WI38 (cell line): ENCODE measurements around the gene NDUFB8.

ENCODE experiments used
- H3K4me3 ChIP-seq: 2 replicates; pipeline ENCODE4 v1.5.1; 2011; ENCODE audit warnings: low read depth, mild to moderate bottlenecking, control low read depth, low read length
- TF ChIP-seq, protein P1 (sequence below): IDR thresholded peaks from 2 replicates; pipeline ENCODE4 v1.5.1; 2012; ENCODE audit warnings: low read depth, mild to moderate bottlenecking, control low read depth, low read length

The NDUFB8 gene

DNA sequence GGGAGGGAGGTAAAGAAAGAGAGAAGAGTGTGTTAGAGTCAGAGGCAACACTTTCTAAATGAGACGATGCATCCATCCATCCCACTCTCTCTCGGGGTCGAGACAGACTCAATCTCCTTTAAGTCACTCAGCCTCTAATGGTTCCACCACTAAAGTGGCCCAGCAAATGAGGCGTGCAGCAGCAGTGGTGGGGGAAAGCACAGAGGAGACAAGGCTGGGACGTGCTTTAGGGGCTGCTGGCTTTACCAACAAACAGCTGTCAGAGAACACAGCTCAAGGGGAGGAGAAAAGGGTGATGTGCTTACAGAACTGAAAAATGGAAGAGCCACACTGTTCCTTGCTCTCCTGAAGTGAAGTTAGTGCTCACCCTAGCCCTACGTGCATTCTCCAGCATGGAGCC is 5.5 kb downstream of the NDUFB8 start:
- TF ChIP-seq, protein P1, sequence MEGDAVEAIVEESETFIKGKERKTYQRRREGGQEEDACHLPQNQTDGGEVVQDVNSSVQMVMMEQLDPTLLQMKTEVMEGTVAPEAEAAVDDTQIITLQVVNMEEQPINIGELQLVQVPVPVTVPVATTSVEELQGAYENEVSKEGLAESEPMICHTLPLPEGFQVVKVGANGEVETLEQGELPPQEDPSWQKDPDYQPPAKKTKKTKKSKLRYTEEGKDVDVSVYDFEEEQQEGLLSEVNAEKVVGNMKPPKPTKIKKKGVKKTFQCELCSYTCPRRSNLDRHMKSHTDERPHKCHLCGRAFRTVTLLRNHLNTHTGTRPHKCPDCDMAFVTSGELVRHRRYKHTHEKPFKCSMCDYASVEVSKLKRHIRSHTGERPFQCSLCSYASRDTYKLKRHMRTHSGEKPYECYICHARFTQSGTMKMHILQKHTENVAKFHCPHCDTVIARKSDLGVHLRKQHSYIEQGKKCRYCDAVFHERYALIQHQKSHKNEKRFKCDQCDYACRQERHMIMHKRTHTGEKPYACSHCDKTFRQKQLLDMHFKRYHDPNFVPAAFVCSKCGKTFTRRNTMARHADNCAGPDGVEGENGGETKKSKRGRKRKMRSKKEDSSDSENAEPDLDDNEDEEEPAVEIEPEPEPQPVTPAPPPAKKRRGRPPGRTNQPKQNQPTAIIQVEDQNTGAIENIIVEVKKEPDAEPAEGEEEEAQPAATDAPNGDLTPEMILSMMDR: no peak
- H3K4me3 ChIP-seq: no peak overlapping the region

DNA sequence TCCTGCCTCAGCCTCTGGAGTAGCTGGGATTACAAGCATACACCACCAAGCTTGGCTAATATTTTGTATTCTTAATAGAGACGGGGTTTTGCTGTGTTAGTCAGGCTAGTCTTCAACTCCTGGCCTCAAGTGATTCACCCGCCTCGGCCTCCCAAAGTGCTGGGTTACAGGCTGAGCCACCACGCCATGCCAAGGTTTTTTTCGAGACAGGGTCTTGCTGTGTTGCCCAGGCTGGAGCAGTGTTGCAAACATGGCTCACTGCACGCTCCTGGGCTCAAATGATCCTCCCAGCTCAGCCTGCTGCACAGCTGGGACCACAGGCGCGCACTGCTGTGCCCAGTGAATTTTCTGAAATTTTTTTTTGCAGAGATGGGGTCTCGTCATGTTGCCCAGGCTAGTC is 6.7 kb downstream of the NDUFB8 start:
- TF ChIP-seq, protein P1: no peak
- H3K4me3 ChIP-seq: no peak overlapping the region

DNA sequence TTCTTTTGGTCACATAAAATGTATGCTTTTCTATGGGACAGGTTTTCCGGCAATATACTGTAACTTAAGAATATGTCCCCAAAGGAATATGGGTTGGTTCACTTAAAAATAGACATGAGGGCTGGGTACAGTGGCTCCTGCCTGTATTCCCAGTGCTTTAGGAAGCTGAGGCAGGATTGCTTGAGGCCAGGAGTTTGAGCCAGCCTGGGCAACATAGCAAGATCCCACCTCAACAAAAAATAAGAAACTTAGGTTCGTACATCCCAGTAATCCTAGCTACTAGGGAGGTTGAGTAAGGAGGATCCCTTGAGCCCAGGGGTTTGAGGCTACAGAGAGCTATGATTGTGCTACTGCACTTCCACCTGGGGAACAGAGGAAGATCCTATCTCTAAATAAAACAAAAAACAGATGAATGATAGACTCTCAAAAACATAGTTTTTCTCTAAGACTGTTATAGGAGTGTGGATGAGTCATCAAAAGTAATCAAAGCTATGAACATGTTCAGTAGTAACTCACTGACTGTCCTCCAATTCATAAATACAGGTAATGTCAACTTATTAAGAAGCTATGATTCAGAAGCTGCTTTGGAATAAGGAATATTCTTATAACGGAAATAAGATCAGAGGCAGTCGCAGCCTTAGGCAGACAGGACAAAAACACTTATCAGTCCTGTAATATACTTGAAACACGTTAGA is 7.4 kb downstream of the NDUFB8 start:
- TF ChIP-seq, protein P1: no peak
- H3K4me3 ChIP-seq: no peak overlapping the region

DNA sequence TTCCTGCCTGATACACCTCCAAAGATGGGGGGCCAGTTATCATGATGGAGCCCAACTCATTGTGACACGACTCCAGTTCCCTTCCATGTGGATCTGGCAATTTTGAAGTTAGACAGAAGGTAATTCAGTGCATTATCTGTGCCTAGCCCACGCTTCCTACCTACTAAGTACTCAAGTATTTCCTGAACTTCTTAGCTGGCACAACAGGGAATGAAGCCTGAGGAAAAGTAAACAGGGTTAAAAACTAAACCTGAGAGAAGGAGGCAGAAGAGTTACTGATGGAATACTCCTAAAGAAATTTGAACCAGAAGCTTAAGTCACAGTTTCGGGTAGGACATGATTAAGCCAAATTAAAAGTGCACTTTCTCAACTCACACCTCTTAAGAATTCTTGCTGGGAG is 8.9 kb downstream of the NDUFB8 start:
- TF ChIP-seq, protein P1: no peak
- H3K4me3 ChIP-seq: no peak overlapping the region

DNA sequence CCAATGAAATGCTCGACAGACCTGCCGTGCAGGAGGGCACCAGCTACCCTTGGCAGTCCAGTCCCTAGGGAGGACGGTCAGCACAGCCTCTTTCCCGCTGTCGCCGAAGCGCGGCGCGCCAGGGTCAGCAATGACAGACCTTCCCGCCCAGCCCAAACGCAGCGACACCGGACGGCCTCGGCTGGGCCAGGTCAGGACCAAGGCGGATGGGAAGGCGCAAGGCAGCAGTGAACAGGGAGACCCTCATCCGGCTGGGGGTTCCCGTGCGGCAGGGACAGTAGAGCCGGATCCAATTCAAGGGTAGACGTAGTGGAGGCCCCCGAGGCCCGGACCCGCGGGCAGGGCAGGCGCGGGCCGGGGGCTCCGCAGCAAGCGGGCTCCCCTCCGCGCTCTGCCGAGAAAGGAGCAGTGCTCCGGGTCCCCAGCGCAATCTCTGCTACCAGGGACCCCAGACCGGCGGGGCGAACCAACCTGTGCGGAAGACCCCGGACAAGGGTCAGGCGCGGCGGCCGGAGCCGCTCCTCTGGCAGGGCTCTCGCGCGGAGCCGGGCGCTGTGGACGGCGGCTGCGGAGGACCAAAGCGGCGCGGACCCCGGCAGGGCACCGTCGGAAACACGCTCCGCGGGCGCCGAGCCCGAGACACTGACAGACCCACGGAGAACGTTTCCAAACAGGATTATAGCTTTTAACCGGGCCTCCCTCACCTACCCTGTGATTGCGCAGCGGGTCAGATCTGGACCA is 10.2 kb downstream of the NDUFB8 start, which contains the start of gene SEC31B:
TSS of gene SEC31B (minus strand) at position 551 of the 741 bp plus-strand sequence. CDS start 2,909 bp downstream, outside the sequence.
- TF ChIP-seq, protein P1: no peak
- peak within 1 kb of the TSS; percentile 31 for H3K4me3 ChIP-seq

DNA sequence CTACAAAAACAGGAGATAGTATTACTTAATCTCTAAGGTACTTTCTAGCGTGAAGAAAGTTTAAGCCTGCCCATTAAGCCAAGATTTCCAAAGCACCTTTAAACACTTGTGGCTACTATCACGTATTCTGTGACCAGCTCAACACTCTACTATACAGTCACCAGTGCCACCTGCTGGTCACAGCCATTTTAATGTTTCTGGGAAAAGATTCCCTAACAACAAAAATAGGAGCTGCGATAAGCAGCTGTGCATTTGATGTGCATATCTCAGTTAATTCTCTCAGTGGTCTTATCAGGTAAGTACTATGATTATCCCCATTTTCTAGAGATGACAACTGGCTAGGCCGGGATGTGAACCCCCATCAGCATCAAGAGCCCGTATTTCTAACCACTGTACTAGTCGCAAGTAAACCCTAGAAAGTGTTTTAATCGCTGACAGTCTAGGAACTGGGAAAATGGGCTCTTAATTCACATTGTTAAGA is 10.9 kb downstream of the NDUFB8 start:
- TF ChIP-seq, protein P1: peak; percentile 52; the same call in 1 of the 2 replicates
- H3K4me3 ChIP-seq: peak overlapping the region; percentile 14; the same call in 1 of the 2 replicates

DNA sequence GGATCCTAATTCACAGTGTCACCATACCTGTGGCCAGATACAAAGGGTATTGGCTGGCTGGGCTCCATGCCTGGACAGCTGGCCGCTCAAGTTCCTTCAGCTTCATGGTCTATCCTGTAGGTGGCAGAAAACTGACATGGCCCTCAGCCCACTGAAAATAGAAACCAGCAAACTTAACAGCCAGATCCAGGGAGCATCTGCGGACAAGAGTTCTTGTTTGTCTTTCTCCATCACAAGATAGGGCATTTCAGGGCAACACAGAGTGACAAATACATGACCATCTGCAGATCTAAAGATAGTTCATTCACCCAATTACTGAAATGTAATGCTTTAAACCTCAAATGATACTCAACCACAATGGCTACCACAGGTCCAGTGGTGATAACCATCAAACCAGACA is 12.8 kb downstream of the NDUFB8 start:
- H3K4me3 ChIP-seq: no peak overlapping the region
- TF ChIP-seq, protein P1: no peak
